ENCODE measurements around the gene FGF12.

DNA sequence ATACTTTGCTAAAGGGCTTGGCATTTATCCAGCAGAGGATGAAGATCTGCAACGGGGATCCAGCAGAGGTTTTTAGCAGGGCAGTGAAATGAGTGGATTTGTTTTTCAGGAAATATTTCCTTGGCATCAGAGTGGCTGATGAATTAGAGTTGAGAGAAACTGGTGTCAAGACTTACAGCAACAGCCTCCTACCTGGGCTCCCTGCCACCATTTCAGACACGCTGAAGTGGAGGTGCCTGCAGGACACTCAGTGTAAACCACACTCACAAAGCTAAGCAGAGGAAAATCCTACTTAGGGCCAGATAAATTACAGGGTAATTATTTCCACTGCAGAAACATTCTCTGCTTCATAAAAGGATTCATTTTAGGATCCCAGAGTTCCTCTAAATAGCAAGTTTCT lies 519.7 kb downstream of the FGF12 start:
- TF ChIP-seq, protein P1, sequence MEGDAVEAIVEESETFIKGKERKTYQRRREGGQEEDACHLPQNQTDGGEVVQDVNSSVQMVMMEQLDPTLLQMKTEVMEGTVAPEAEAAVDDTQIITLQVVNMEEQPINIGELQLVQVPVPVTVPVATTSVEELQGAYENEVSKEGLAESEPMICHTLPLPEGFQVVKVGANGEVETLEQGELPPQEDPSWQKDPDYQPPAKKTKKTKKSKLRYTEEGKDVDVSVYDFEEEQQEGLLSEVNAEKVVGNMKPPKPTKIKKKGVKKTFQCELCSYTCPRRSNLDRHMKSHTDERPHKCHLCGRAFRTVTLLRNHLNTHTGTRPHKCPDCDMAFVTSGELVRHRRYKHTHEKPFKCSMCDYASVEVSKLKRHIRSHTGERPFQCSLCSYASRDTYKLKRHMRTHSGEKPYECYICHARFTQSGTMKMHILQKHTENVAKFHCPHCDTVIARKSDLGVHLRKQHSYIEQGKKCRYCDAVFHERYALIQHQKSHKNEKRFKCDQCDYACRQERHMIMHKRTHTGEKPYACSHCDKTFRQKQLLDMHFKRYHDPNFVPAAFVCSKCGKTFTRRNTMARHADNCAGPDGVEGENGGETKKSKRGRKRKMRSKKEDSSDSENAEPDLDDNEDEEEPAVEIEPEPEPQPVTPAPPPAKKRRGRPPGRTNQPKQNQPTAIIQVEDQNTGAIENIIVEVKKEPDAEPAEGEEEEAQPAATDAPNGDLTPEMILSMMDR (IDR thresholded peaks at IDR 0.05; ENCODE audit: low read depth, low read length) = no peak
- TF ChIP-seq EZH2phosphoT487 (IDR thresholded peaks at IDR 0.05; ENCODE audit: low read depth) = no peak

All from OCI-LY3 (cell line).